HG03103 (cell line): Measurements from ENCODE around the gene AKAP13.

Source experiments
- ATAC-seq: cut with Tn5 transposase; IDR thresholded peaks from one replicate; pipeline ENCODE4 v1.9.1; 2021; ENCODE audit warnings: low read depth; ENCODE audit not compliant: unreplicated experiment

The AKAP13 gene

DNA sequence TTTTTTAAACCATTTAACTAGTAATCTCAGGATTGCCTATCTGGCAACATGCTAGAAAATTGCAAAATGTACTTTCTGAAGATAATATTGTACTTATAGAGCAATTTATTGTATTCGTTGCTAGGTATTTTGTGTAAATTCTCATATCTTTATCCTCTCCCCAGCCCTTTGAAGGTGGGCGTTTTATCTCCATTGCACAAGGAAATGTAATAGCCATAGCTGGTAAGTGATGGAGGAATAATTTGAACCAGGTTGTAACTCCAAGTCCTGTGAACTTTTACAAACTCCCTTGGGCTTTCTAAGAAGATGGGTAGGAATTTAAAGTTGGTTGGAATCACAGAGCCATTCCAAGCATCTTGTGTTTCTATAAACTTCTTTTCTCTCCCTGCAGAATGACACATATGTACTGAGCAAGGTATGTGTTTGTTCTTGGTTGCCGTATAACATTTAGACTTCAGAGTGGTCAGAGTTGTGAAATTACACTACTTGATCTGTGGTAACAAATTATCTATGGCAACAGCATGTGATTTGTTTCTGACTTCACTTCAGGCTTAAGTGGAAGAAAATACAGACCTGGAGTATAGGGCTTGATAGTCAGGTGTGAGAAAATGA lies 170.9 kb downstream of the AKAP13 start:
- no peak for ATAC-seq

DNA sequence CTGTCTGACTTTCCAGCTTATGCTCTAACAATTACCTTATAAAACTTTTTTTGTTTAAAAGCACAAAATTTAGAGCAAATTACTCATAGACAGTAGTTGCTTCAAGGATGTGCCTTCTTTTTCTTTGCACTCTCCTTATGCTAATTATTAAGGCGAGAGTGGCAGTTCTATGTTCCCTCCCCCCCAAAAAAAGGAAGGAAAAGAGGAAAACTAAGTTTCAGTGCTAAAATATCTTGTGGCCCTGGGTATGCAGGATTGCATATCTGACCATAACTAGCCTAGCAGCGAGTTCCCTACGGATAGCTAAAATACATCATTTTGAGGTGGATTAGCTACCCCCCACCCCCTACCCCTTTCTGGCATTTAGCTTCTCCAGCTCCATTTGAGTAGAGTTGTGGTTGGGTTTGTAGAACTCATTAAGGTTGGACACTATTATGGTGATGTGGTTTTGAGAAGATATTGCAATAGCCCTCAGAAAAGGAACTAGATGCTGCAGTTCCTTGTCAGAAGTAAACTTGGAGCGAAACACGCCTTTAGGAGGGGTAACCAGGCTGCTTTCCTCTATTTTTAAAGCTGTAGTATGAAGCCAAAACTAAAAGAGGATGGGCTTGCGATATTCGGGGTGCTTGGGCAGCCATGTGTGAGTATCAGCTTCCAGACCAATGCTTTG lies 174.6 kb downstream of the AKAP13 start:
- ATAC-seq: peak; percentile 51

DNA sequence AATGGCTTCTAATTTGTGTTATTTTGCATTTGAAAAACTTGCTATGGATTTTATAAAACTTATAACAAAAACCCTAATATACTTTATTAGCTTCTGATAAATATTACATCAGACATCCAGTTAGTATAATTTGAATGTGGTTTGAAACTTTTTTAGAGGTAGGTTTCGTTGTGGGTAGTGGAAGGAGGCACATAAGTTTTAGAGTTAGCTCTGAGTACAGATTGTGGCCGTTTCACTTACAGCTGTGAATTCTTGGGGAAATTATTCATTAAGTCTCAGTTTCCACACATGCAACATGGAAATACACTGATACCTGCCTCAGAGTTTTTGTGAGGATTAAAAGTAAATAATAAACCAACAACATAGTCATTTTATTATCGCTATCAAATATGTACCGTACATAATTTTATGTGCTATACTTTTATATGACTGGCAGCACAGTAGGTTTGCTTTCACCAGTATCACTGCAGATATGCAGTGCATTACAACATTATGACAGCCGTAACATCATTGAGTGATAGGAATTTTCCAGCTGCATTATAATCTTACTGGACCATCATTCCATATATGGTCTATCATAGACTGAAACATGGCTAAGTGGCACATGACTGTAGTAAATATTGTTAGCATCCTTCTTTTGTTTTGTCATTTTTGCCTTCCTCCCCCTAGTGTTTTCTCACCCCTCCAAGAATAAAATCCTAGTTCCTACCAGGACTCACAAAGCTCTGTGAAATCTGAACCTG lies 175.6 kb downstream of the AKAP13 start:
- peak; percentile 49 for ATAC-seq

- no peak for ATAC-seq
These were observed 176.2 kb downstream of the AKAP13 start for GRCh38 chr15:85556618-85556895.

DNA sequence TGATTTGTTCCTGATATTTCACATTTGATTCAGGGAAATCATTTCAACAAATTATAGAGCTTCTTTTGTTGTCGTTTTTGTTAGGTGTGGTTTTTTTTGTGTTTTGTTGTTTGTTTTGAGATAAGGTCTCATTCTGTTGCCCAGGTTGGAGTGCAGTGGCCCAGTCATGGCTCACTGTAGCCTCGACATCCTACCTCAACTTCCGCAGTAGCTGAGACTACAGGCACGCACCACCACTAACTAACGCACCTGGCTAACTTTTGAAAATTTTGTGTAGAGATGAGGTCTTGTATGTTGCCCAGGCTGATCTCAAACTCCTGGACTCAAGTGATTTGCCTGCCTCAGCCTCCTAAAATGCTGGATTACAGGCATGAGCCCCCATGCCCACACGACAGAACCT lies 177.0 kb downstream of the AKAP13 start:
- ATAC-seq: no peak

DNA sequence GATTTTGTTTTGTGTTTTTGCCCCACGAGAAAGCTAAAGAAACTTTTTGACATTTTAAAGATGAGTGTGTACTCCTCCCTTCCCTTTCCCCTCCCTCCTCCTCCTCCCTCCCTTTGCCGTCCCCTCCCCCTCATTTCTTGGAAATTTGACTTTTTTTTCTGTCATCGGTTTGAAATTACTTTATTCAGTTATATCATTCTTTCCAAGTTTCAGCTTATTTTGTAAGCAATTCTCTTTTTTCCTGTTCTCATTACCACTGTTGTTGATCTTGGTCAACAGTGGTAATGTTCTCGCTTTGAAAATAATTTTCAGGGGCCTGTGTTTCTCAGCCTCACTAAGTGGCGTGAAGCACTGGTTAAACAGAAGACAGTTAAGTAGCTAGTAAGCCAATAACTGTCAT lies 178.4 kb downstream of the AKAP13 start:
- no peak for ATAC-seq

DNA sequence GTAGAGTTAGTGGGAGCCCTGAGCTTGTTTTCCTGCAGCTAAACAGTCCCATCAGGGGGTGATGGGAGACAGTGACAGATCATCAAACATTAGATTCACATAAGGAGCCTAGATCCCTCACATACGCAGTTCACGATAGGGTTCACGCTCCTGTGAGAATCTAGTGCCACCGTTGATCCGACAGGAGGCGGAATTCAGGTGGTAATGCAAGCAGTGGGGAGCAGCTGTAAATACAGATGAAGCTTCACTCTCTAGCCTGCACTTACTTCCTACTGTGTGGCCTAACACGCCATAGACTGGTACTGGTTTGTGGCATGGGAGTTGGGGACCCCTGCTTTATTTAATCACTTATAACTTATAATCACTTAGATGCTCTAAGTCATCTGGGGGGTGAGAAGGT lies 179.1 kb downstream of the AKAP13 start:
- no peak for ATAC-seq

- ATAC-seq: no peak
These were observed 182.4 kb downstream of the AKAP13 start for GRCh38 chr15:85562824-85563223.

DNA sequence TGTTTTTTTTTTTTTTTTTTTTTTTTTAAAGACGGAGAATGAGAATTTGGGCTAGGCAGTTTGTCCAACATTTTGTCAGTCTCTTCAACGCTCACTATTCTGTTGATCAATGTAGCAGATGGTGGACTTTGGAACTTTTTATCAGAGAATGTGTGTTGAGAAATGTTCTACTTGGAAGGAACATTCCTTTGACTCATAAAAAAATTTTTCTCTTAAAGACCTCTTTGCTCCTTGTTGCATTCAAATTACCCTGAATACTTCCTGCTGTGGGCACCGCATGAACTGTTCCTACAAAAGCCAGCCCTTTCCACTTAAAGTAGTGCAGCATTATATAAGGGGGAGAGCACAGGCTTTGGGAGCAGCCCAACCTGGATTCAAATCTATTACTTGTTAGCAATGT lies 182.9 kb downstream of the AKAP13 start:
- no peak for ATAC-seq

DNA sequence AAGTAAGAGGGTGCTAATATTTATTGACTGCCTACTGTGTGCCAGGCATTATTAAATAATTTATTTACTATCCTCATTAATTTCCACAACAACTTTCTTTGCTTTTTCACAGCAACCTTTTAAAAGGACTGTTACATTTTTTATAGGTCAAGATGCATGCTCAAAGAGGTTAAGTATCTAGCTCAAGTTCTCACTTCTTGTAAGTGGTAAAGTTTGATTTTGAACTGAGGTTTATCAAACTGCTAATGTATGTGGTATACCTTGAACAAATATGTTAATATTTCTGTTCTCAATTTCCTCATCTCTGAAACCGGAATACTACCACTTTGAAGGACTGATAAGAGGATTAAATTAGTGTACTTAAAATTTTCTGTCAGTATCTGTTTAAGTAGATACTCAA lies 183.3 kb downstream of the AKAP13 start:
- no peak for ATAC-seq

- no peak for ATAC-seq
These were observed 184.3 kb downstream of the AKAP13 start for GRCh38 chr15:85564686-85565085.

- ATAC-seq: no peak
These were observed 187.9 kb downstream of the AKAP13 start for GRCh38 chr15:85568261-85568808.

DNA sequence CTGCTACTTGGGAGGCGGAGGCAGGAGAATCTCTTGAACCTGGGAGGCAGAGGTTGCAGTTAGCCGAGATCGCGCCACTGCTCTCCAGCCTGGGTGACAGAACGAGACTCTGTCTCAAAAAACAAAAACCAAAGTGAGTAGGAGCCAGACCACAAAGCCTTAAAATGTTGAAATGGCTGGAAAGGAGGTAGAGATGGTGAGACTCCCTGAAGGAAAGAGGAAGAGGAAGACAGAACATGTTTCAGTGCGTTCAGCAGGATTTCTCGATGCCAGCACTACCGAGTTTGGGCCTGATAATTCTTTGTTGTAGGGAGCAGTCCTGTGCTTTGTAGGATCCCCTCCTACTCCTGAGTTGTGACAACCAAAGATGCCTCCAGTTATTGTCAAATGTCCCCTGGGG lies 189.9 kb downstream of the AKAP13 start:
- no peak for ATAC-seq

- no peak for ATAC-seq
These were observed 191.4 kb downstream of the AKAP13 start for GRCh38 chr15:85571780-85572179.

- no peak for ATAC-seq
These were observed 196.0 kb downstream of the AKAP13 start for GRCh38 chr15:85576392-85576791.

- no peak for ATAC-seq
These were observed 198.7 kb downstream of the AKAP13 start for GRCh38 chr15:85578941-85579701.

- ATAC-seq: no peak
These were observed 199.7 kb downstream of the AKAP13 start for GRCh38 chr15:85579957-85580694.

- ATAC-seq: no peak
These were observed 200.5 kb downstream of the AKAP13 start for GRCh38 chr15:85580879-85581278.

GRCh38 chr15:85581495-85581894 lies 201.1 kb downstream of the AKAP13 start:
- no peak for ATAC-seq
